GM18526 (cell line): ENCODE data around the gene SCYGR1.

ENCODE experiments used
- POLR2A ChIP-seq: IDR thresholded peaks from 3 replicates; pipeline ENCODE4 v1.6.1; 2011; ENCODE audit not compliant: insufficient read length; ENCODE audit errors: extremely low read depth

Gene SCYGR1

DNA sequence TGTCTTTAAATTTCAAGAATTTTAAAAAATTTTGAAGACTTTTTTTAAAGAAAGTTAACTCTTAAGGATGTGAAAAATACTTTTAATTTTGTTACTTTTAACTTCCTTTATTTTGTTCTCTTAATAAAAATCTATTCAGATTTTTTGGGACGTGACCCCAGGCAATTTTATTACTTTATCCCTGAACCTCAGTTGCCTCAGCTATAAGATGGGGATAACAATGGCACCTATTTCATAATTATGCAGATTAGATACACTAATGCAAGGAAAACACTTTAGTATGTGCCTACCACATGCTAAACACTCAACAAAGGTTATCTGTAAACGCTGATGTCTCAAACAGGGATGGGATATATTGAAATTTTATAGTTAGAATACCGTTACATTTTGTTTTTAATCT is 1.5 kb upstream of the SCYGR1 start:
- no peak for TF ChIP-seq POLR2A

DNA sequence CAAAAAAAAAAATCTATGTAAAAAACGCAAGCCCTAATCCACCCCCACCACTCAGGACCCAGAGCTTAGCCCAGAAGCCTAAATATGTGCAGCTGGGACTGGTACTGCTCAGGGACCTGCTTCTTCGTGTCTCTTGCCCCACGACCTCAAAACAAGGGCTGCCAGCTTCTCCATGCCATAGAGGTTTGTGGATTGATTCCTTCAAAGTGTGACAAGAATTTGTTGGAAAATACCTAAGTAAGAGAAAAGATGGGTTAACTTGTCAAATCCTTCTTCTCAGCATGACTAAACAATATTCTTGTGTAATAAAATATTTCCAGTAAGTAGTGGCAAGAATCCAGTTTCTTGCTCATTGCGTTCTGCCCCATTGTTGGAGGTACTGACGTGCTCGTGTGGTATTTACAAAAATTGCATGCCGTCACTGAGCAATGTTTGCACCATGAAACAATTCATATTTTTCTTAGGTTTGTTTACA is 825 bp upstream of the SCYGR1 start:
- TF ChIP-seq POLR2A, result no peak

GRCh38 chr2:227386630-227387029 is 1.1 kb downstream of the SCYGR1 start:
- no peak for TF ChIP-seq POLR2A

DNA sequence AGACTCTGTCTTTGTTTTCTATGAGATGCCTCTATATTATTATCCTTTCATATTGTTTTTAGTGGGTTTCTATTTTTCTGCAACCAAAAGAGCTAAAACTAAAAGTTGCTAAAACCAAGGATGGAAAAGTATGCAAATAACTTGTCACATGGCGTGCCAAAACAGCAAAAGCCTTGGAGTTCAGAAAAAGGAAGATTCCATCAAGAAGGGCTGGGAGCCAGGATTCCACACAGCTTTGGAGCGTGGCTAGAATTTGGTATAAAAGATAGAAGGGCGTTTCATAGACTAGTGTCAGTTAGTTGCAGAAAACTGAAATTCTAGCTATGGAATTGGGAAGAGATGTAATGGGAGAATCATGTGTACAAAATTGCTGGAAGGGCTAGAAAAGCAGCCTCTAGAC is 4.1 kb downstream of the SCYGR1 start:
- TF ChIP-seq POLR2A, result no peak

DNA sequence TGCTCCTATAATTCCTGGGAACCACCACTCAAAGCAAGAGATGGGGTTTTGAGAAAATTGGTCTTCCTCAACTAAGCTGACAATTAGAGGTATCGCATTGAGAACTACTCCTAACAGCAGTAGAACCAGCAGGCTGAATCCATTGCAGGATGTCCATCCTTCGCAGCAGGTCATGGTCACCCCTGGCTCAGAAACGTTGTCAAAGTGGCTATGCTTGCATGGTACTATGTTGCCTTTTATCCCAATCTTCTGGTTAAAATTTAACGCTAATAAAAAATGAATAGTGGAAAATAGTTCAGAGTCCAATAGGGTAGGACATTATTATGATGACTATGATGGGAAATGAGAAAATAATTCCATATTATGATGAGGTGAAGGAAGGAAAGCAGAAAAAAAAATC is 8.7 kb downstream of the SCYGR1 start, which contains the start of gene TM4SF20:
Gene TM4SF20 (minus strand): TSS at position 212 of the 400 bp plus-strand sequence. CDS start 38 bp downstream, at position 174.
- no peak for TF ChIP-seq POLR2A

DNA sequence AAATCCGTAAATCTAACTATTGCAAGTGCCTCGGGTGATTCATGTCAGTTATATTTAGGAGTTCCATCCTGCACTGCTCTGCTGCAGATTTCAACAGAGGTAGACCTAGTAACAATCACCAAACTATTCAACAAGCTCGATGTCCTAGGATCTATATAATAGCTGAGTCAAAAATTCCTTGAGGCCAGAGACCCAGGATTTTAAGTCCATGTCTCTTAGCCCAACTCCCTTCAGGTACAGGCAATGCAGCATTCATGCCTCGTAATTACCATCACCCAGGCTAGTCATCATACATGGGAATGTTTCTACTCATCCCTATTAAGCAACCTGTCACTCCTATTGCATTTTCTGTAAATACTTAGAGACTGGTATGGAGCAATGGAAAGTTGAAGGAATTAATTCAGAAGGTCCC is 9.4 kb downstream of the SCYGR1 start:
- no peak for TF ChIP-seq POLR2A

- no peak for TF ChIP-seq POLR2A
These were observed 10.0 kb downstream of the SCYGR1 start for GRCh38 chr2:227377467-227378351.

- TF ChIP-seq POLR2A, result no peak
These were observed 10.9 kb downstream of the SCYGR1 start for GRCh38 chr2:227376656-227377396.

DNA sequence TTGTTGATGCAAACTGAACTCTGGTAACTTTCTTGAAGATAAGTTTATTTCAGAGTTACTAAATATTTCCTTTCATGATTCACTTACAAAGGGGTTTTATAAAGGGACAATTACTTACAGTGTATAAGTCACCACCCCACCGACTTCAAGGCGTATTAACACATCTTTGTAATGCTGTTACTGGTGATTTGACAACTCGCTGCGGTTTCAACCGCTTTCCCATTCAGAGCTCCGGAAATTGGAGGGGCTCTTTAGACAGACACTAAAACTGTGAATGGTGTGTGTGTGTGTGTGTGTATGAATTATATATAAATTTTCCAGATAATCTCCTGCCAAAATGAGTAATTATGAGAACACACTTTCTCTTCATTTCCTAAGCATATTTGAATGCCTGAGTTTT is 13.6 kb downstream of the SCYGR1 start:
- TF ChIP-seq POLR2A, result no peak

GRCh38 chr2:227373389-227373788 is 14.4 kb downstream of the SCYGR1 start:
- no peak for TF ChIP-seq POLR2A

- no peak for TF ChIP-seq POLR2A
These were observed 16.9 kb downstream of the SCYGR1 start for GRCh38 chr2:227370791-227371312.

DNA sequence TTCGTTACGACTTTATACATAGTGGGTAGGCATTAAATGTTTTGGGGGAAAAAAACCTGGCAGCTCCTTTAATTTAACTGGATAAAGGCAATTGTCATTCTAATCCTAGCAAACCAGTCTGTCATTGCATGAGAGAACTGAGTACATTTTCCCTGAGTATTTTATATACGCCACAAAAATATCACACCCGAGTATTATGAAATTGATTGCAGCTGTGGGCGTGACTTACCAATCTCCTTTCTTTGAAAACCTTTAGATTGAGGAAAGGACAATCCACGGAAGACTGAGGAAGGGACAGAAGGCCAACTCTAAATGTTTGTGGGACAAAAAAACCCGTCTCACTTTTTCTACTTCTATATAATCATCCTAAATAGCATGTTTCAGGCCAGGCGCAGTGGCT is 17.7 kb downstream of the SCYGR1 start:
- TF ChIP-seq POLR2A, result no peak

DNA sequence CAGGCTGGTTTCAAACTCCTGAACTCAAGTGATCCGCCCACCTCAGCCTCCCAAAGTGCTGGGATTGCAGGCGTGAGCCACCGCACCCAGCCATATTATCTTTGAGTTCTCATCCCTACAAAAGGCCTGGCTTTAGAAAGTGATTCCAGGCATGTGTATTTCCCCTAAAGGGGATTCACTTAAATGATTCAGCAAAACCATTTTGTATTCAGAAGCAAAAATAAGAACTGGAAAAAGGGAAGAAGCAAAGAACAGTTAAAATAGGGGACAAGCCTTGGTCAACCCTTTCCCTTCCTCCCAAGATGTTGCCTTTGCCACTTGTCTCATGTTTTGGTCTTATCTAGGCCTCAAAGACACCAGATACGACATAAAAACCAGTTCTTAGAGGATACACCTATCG is 19.2 kb downstream of the SCYGR1 start:
- no peak for TF ChIP-seq POLR2A

GRCh38 chr2:227367427-227367795 is 20.3 kb downstream of the SCYGR1 start:
- no peak for TF ChIP-seq POLR2A

DNA sequence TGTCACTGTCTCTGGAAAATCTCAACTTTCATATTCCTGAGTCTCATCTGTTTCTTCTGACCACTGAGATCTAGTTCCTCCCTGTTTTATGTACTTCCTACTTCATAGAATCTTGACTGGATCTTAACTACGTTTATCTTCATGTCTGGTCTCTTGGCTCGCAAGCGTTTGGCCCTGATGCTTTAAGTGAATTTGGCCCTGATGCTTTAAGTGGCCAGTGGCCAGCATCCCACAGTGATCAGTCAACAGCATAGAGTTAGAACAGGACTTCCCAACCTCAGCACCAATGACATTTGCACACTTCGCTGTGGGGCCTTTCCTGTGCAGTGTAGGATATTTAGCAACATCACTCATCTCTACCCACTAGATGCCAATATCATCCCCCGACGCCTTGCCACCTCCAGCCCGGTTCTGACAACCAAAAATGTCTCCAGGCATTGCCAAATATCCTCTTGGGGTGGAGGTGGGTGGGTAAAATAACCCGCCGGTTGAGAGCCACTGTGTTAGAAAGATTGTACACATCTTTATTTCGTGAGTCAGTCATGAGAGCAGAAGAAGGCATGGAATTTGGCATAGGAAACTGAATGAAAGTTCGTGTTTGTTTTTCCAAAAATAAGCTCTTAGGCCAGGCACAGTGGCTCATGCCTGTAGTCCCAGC is 20.9 kb downstream of the SCYGR1 start:
- no peak for TF ChIP-seq POLR2A
